Right lobe of liver (tissue), 6 donors: ENCODE data around the gene DUSP28. TPM values are rescaled to one million over a fixed set of nuclear protein-coding genes. Genes with fewer than 3 reads are reported as not detected.

ENCODE experiments used
- ATAC-seq, 4 donors: fragments of 200-7000 bp; cut with Tn5 transposase; one replicate each; pipeline ENCODE4 v1.9.1; 2020; ENCODE audit warnings: mild to moderate bottlenecking in 4 of 4, moderate library complexity in 4 of 4
- DNase-seq, 3 donors: peaks; one replicate each; pipeline ENCODE4 v3.0.0-alpha.2; 2020
- H3K27ac ChIP-seq, 3 donors: fragments of 200-600 bp; one replicate each; pipeline ENCODE4 v1.8.0; 2022
- H3K27me3 ChIP-seq, 2 donors: fragments of 200-600 bp; one replicate each; pipeline ENCODE4 v1.8.0; 2022
- H3K36me3 ChIP-seq, 4 donors: fragments of 200-600 bp; sonication (generic) in 1 of 4; one replicate each; pipeline versions ENCODE4 v1.5.1 to v1.8.0; 2017 to 2022; ENCODE audit warnings: control low read depth in 1 of 4
- H3K4me1 ChIP-seq, 4 donors: fragments of 200-600 bp; sonication (generic) in 1 of 4; one replicate each; pipeline versions ENCODE4 v1.5.1 to v1.8.0; 2017 to 2022; ENCODE audit warnings: control low read depth in 1 of 4
- H3K4me3 ChIP-seq, 3 donors: fragments of 200-600 bp; one replicate each; pipeline ENCODE4 v1.8.0; 2022
- H3K9me3 ChIP-seq, 4 donors: fragments of 200-600 bp; sonication (generic) in 1 of 4; one replicate each; pipeline versions ENCODE4 v1.5.1 to v1.8.0; 2017 to 2022; ENCODE audit warnings: control low read depth in 1 of 4
- POLR2A ChIP-seq: fragments of 450-650 bp; IDR thresholded peaks from one replicate; pipeline ENCODE4 v1.6.1; 2017; ENCODE audit warnings: antibody characterized with exemption, mild to moderate bottlenecking
- WGBS: methylation state at CpG from one replicate; pipeline ENCODE4 v1.1.6; 2018; ENCODE audit warnings: low coverage, low lambda C conversion rate; ENCODE audit not compliant: insufficient coverage; ENCODE audit errors: missing lambda C conversion rate; 5-methylcytosine and 5-hydroxymethylcytosine counted together
- intact Hi-C, 2 donors: fragments of 100-400 bp; cut with DNase I; formaldehyde crosslinking; loops; one replicate each; pipeline versions ENCODE4 v1.11.2 to v1.14.1; 2022
- total RNA-seq, 6 experiments: library from RNA; depleted of rRNA in 2 of 6; stranded (reverse); fragments of >200 nt in 2 of 6; fragmentation: NEBNext Ultra II Directional in 3 of 6; extraction: Animal tissue kit (Norgen Biotek cat#: 25700) in 3 of 6; gene quantifications; one replicate each; pipeline versions ENCODE4 v1.1.0 to v1.2.4, GENCODE V29; 2016 to 2023
- TF ChIP-seq, protein P1 (sequence below), 4 donors: fragments of 200-600 bp in 3 of 4; fragments of 450-650 bp in 1 of 4; IDR thresholded peaks; one replicate each; pipeline versions ENCODE4 v1.5.1 to v1.8.0; 2016 to 2022; ENCODE audit warnings: antibody characterized with exemption in 4 of 4, mild to moderate bottlenecking in 2 of 4
- donor health status: DM: no; HTN: yes; CAD: no.
- donor health status: DM: no; HTN: no; CAD: no.
- donor health status: DM: no; HTN: no; CAD: no.
- donor health status: DM: no; HTN: yes; CAD: no.
- donor health status: DM: no; HTN: yes; CAD: no.

The DUSP28 gene
- total RNA-seq, 6 experiments from 2014 or later, result 1.3 to 3.5 (median 2.1) TPM

DNA sequence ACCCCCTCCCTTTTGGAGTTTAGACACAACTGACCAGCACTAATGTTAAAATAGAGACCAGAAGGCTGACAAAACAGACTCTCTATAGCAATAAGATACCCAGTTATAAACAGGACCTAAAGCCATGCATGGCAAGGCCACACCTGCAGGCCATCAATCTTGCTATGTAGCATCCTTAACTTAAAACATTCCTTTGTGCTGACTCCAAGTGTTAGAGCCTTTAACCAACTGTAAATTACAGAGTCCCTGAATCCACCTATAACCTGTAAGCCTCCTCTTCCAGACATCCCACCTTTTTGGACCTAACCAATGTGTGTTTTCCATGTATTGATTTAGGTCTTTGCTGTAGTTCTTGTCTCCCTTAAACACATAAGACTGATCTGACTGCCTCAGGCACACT lies 20.3 kb upstream of the DUSP28 start:
- TF ChIP-seq, protein P1, sequence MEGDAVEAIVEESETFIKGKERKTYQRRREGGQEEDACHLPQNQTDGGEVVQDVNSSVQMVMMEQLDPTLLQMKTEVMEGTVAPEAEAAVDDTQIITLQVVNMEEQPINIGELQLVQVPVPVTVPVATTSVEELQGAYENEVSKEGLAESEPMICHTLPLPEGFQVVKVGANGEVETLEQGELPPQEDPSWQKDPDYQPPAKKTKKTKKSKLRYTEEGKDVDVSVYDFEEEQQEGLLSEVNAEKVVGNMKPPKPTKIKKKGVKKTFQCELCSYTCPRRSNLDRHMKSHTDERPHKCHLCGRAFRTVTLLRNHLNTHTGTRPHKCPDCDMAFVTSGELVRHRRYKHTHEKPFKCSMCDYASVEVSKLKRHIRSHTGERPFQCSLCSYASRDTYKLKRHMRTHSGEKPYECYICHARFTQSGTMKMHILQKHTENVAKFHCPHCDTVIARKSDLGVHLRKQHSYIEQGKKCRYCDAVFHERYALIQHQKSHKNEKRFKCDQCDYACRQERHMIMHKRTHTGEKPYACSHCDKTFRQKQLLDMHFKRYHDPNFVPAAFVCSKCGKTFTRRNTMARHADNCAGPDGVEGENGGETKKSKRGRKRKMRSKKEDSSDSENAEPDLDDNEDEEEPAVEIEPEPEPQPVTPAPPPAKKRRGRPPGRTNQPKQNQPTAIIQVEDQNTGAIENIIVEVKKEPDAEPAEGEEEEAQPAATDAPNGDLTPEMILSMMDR (IDR thresholded peaks at IDR 0.05), result no peak
- no peak for TF ChIP-seq POLR2A
- H3K4me3 ChIP-seq, result no peak overlapping the region
- H3K27me3 ChIP-seq, result no peaks in the 10 kb centered on the region
- ATAC-seq (no peak), DNase-seq (no peak)
- intact Hi-C loops, result no loop called here
- H3K27ac ChIP-seq, result no peak overlapping the region
- no peaks in the 10 kb centered on the region for H3K4me1 ChIP-seq
- H3K36me3 ChIP-seq, result no peaks in the 10 kb centered on the region
- no peaks in the 10 kb centered on the region for H3K9me3 ChIP-seq

DNA sequence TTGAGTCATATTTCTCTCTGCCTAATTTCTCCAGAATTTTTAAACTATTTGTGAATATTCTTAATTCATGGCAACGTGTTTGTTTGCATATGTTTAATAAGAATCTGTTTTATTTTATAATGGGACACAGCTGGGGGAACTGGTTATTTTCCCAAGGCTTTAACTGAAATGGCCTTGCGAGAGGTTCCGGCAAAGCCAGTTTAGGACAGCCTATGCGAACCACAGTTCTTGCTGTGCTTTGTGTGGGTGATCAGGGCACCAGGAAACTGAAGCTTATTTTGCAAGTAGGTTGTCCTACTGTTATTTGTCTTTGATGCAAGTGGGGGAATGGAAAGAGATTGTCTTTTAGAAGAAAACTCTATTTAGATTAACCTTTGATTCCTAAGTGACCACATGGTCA lies 8.9 kb upstream of the DUSP28 start:
- DNase-seq, result no peak
- no peak for ATAC-seq
- no peaks in the 10 kb centered on the region for H3K36me3 ChIP-seq

DNA sequence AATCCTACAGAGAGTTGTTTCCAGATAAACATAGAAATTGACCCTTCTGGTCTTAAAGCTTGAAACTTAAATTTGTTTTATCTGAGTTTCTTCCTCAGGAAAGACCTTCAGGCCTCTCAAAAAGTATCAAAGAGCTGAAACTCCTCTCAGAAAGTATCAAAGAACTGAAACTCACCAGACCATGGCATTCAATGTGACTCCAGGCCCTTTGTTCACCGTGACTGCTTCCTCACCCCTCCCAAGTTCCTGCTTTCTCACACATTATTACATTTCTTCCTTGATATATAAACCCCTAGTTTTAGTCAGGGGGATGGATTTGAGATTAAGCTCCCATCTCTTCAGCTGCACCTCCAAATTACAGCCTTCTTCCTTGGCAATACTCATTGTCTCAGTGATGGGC lies 8.3 kb upstream of the DUSP28 start:
- no peaks in the 10 kb centered on the region for H3K36me3 ChIP-seq
- H3K4me3 ChIP-seq, result no peak overlapping the region
- no peak overlapping the region for H3K27ac ChIP-seq
- DNase-seq (no peak), ATAC-seq (no peak)
- intact Hi-C loops, result no loop called here
- H3K9me3 ChIP-seq, result no peaks in the 10 kb centered on the region
- no peak for TF ChIP-seq POLR2A
- TF ChIP-seq, protein P1 (IDR thresholded peaks at IDR 0.05), result no peak
- 12% methylated on average over 1 of the region's 1 CpG for WGBS
- no peaks in the 10 kb centered on the region for H3K4me1 ChIP-seq
- H3K27me3 ChIP-seq, result no peaks in the 10 kb centered on the region

More for the DNA sequence above, 8.9 kb upstream of the DUSP28 start:
- H3K4me3 ChIP-seq, result no peak overlapping the region
- TF ChIP-seq, protein P1 (IDR thresholded peaks at IDR 0.05), result no peak
- TF ChIP-seq POLR2A, result no peak
- WGBS, result 91% methylated on average over 4 of the region's 4 CpGs
- no peaks in the 10 kb centered on the region for H3K9me3 ChIP-seq
- H3K27me3 ChIP-seq, result no peaks in the 10 kb centered on the region
- H3K4me1 ChIP-seq, result no peaks in the 10 kb centered on the region
- no peak overlapping the region for H3K27ac ChIP-seq
- intact Hi-C loops, result no loop called here

DNA sequence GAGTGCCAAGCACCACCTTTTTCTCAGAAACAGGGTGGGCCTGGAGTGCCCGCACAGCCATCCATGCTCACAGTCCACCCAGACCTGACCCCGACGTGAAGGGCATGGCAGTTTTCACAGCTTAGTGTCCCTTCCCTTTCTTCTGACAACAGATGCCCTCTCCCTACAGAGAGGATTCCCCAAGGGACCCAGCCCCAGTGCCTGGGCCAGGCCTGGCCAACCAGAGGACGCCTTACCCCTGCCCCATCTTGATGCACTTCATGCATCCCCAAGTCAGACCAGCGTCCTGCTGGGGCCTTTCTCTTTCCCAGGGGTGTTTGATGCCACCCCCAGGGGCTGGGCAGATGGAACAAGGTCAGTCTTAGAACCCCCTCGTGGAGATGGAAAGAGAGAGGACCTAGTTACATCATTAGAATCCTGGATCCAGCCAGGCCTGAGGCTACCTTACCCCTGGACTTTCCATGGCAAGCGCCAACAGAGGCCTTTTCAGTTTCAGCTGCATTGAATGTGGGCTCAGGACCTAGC lies 6.1 kb upstream of the DUSP28 start:
- intact Hi-C loops, result no loop called here
- H3K27me3 ChIP-seq, result no peaks in the 10 kb centered on the region
- H3K4me1 ChIP-seq, result peaks cover 0 to 15% (median 6%) of the 10 kb centered on the region in 4 donors
- no peak for DNase-seq
- ATAC-seq, result no peak
- H3K36me3 ChIP-seq, result no peaks in the 10 kb centered on the region
- WGBS, result 81% methylated on average over 6 of the region's 7 CpGs
- TF ChIP-seq, protein P1 (IDR thresholded peaks at IDR 0.05), result no peak
- no peak overlapping the region for H3K4me3 ChIP-seq
- H3K27ac ChIP-seq, result no peak overlapping the region
- H3K9me3 ChIP-seq, result no peaks in the 10 kb centered on the region
